ENCODE data around the gene DALRD3.
"Not testable (repeated sequence)": the region's sequence is repeated elsewhere in the genome, so short reads cannot be mapped to it uniquely, and the experiment has no call there.

DALRD3 gene

GRCh38 chr3:49021813-49022687 is 3.7 kb upstream of the DALRD3 start, which contains the start of gene NDUFAF3:
NDUFAF3 (plus strand) TSS chr3:49022121; CDS start chr3:49022145, 24 bp downstream.
- DNase-seq (ENCODE audit: low read depth, low spot score): peak; percentile 85

- peak; percentile 98 for DNase-seq (ENCODE audit: low read depth, low spot score)
These were observed 2.9 kb upstream of the DALRD3 start for GRCh38 chr3:49021213-49021812.

DNA sequence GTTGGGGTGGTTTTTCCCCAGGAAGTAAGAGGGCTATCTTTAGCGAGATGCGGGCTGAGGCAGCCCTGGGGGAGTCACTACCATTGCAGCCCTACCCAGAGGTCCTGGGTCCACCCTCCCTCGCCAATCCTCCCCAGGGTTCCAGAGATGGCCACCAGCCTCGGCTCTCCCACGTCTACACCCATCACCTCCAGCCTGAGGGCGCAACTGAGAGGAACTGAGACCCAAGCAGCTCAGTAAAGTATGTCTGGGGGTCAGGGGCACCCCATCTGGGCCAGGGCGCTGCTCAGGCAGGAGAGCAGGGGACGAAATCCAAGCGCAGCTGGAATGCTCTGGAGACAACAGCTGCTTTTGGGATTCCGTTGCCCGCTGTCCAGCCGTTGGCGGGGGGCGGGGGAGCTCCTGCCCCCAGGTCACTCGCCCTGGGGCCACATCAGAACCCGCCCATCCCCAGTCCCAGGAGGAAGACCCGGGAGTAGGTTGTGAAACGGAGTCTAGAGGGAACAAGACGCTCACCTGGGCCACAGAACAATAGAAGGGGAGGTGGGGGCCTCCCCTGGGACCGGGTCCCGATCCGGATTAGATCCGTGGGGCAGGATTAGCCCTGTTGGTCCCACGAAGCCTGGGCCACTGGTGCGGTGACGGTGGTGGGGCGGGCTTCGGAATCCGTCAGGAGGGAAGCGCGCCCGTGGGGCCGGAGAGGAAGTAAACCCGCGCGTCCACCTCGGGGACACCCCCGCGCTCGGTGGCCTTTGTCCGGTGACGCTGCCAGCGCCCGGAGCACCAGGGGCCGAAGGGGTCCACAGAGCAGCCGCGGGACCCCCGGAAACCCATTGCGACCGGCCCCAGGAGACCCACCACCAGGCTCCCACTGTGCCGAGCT is 2.2 kb upstream of the DALRD3 start:
- no peak for DNase-seq (ENCODE audit: low read depth, low spot score)

- no peak for DNase-seq (ENCODE audit: low read depth, low spot score)
These were observed 1.6 kb upstream of the DALRD3 start for GRCh38 chr3:49019941-49020329.

GRCh38 chr3:49018707-49019006 is 277 bp upstream of the DALRD3 start:
- no peak for DNase-seq (ENCODE audit: low read depth, low spot score)

DNA sequence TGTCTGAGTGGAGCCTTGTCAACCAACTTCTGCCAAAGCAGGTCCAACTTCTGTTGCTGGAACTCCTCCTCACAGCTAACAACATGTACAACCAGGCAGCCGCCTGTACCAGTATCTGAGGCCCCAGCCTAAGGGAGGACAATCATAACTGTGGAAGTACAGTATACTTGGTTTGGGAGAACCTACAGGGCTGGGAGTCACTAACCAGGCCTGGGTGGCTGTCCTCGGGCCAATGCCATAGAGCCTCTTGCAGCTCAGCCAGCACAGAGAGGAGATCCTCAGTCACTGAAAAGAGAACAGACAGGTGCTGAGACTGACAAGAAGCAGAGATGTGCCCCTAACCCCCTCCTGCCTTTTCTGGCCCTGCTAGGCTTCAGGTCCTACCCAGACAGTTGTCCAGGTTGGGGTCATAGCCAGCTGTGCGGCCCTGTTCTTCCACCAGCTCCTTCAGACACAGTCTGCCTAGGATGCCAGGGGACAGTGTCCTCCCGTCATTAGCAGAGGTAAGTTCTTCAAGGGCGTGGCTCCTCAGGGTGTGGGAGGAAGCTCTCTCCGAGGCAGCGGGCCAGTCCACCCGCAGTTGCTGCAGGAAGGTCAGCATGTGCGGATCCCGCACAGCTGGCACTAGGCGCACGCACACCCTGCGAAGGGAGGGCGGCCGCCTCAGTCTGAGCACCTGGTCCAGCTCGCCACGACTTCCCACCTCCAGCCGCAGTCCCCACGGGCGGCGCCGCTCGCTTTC is 980 bp downstream of the DALRD3 start:
- no peak for DNase-seq (ENCODE audit: low read depth, low spot score)

DNA sequence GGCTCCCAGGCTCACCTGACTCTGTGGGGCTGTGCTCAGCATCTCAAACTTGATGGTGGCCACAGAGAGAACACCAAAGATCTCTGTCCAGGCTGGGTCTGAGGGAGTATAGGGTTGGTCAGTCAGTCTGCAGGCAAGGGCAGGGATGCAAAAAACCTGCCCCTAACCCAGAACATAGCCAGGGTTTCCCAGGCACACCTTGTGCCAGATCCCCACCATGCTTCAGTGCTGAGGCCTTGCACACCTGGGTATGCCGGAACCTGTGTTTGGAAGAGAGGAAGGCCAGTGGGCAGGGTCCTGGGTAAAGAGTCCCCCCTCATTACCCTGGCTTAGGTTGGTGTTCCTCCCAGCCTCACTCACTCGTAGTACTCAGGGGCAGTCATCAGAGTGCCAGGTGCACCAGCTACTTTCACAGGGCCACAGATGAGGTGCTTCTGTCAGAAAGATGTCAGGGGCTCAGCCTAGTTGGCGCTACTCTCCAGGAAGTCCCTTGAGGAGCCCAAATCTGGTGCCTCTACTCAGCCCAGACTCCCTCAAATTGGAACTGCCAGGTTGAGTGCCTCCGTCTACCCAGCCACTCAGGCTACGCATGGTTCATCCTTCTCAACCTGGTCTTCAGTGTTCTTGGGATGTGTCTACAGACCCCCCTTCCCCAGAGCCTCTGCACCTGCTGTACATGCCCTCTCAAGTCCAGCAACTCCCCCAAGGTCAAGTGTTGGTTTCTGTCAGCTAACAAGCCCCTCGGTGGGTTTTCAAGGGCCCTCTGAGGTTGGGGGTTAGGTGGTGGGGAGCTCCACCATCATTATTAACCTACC is 1.8 kb downstream of the DALRD3 start:
- no peak for DNase-seq (ENCODE audit: low read depth, low spot score)

DNA sequence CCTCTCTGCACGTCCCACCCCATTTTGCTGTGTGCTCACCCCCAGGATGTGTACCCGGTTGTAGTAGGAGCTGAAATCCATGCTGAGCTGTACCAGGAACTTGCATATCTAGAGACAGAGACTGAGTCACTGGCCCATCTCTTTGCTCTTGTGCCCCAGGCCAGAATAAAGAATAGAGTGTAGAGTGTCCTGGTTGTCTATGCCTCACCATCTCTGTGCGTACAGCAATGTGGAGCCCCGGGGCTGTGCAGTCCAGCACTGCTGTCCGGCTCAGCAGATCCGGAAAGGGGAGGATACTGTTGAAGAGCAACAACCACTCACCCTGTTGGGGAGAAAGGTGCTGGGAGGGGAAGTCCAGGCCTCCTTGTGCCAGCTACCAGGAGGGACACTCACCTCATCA is 2.6 kb downstream of the DALRD3 start:
- no peak for DNase-seq (ENCODE audit: low read depth, low spot score)

DNA sequence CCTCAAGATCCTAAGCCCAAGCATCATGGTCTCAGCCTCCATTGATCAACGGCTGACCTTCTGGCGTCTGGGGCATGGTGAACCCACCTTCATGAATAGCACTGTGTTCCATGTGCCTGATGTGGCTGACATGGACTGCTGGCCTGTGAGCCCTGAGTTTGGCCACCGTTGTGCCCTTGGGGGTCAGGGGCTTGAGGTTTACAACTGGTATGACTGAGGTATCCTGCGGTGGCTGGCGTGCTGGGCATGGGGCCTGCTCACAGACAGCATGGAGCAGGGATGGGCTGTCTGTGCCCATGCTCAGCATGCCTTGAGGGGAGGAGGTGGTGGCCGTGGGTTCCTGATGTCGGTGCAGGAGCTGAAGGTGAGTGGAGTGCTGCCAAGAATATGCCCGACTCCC is 3.3 kb downstream of the DALRD3 start:
- no peak for DNase-seq (ENCODE audit: low read depth, low spot score)

- no peak for DNase-seq (ENCODE audit: low read depth, low spot score)
These were observed 4.4 kb downstream of the DALRD3 start for GRCh38 chr3:49013738-49014660.

- DNase-seq (ENCODE audit: low read depth, low spot score): no peak
These were observed 5.2 kb downstream of the DALRD3 start for GRCh38 chr3:49013113-49013737.

GRCh38 chr3:49012441-49013017 is 5.9 kb downstream of the DALRD3 start:
- DNase-seq (ENCODE audit: low read depth, low spot score): no peak

GRCh38 chr3:49009396-49009795 is 9.0 kb downstream of the DALRD3 start:
- no peak for DNase-seq (ENCODE audit: low read depth, low spot score)

DNA sequence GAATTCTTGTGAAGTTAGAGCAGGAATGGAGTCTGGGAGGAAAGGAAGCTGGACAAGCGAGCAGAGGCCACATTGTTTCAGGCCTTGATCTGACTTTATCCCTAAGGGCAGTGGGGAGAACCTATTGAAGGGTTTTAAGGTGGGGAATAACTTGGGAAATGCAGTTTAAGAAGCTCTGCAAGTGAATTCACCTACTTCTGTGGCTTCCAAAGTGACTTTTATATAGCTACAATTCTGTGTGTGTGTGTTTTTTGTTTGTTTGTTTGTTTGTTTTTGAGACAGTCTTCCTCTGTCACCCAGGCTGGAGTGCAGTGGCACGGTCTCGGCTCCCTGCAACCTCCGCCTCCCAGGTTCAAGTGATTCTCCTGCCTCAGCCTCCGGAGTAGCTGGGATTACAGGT is 9.8 kb downstream of the DALRD3 start:
- DNase-seq (ENCODE audit: low read depth, low spot score): not testable (repeated sequence)

DNA sequence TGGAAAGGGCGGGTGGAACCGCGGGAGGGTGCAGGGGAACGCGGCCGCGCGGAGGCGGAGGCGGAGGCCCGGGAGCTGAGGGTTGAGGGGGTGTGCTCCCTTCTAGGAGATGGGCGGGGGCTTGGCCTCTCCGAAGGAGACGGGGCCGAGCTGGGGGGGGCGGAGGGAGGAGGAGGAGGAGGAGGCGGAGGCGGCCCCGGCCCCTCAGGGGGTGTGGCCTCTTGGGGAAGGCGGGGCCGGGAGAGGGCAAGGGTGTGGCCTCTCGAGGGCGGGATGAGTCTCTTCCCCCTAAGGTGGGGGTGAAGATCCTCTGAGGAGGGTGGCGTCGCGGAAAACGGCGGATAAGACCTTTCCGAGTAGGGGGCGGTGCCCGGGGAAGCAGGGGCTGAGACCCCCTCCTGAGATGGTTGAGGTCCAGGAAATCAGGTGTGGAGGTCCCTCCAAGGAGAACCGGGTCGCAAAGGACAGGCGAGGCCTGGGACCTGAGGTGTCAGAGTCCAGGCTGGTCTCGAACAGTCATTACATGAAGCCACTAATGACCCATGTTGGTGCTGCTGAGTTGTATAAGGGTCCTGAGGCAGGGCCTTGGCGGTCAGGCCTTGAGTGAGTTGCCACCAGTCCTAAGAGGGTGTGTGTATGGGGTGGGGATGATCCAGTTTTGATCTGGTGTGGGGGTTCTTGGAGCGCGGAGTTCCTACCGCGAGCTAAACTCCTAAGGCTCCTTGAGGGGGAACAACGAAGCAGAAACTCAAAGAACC is 10.4 kb downstream of the DALRD3 start:
- DNase-seq (ENCODE audit: low read depth, low spot score): peak; percentile 59

GRCh38 chr3:49007068-49007770 is 11.2 kb downstream of the DALRD3 start, which contains the start of gene WDR6:
WDR6 (plus strand) TSS chr3:49007391; CDS start chr3:49007432, 41 bp downstream.
- DNase-seq (ENCODE audit: low read depth, low spot score): peak; percentile 93

- no peak for DNase-seq (ENCODE audit: low read depth, low spot score)
These were observed 11.8 kb downstream of the DALRD3 start for GRCh38 chr3:49006408-49007067.

Data from activated naive CD8-positive, alpha-beta T cell treated with anti-CD3 and anti-CD28 coated beads, Interleukin-2, amount 50 U/mL, for 16 hours (primary cell).